Fibroblast of skin of right biceps (primary cell): ENCODE data around the gene CNOT4.
A peak's percentile ranks its signal among the peaks of the same experiment; 100 is the strongest.
"Not testable (repeated sequence)": the region's sequence is repeated elsewhere in the genome, so short reads cannot be mapped to it uniquely, and the experiment has no call there.

ENCODE experiments used
- DNase-seq: peaks from one replicate; pipeline ENCODE4 v3.0.0-alpha.2; 2013

Gene CNOT4

GRCh38 chr7:135512135-135512887 lies 2.4 kb upstream of the CNOT4 start:
- peak; percentile 43 for DNase-seq

GRCh38 chr7:135510592-135511183 lies 786 bp upstream of the CNOT4 start:
- DNase-seq = peak; percentile 24

GRCh38 chr7:135509589-135509838 lies 388 bp downstream of the CNOT4 start:
- DNase-seq = peak; percentile 66

GRCh38 chr7:135508883-135509588 lies 866 bp downstream of the CNOT4 start:
- peak; percentile 30 for DNase-seq

GRCh38 chr7:135501402-135501801 lies 8.5 kb downstream of the CNOT4 start:
- DNase-seq = peak; percentile 67

GRCh38 chr7:135499818-135500217 lies 10.1 kb downstream of the CNOT4 start:
- DNase-seq = no peak

- not testable (repeated sequence) for DNase-seq
These were observed 12.7 kb downstream of the CNOT4 start for GRCh38 chr7:135497161-135497560.

- DNase-seq = no peak
These were observed 16.5 kb downstream of the CNOT4 start for GRCh38 chr7:135493362-135493761.

GRCh38 chr7:135492151-135492550 lies 17.8 kb downstream of the CNOT4 start:
- no peak for DNase-seq

GRCh38 chr7:135490783-135491182 lies 19.1 kb downstream of the CNOT4 start:
- peak; percentile 52 for DNase-seq

- DNase-seq = no peak
These were observed 20.1 kb downstream of the CNOT4 start for GRCh38 chr7:135489791-135490190.

GRCh38 chr7:135486261-135486920 lies 23.5 kb downstream of the CNOT4 start:
- DNase-seq = peak; percentile 35

- no peak for DNase-seq
These were observed 28.3 kb downstream of the CNOT4 start for GRCh38 chr7:135481598-135481979.

GRCh38 chr7:135480966-135481597 lies 28.8 kb downstream of the CNOT4 start:
- no peak for DNase-seq

GRCh38 chr7:135475521-135475920 lies 34.4 kb downstream of the CNOT4 start:
- no peak for DNase-seq

- not testable (repeated sequence) for DNase-seq
These were observed 40.2 kb downstream of the CNOT4 start for GRCh38 chr7:135469705-135470104.

- DNase-seq = peak; percentile 17
These were observed 42.6 kb downstream of the CNOT4 start for GRCh38 chr7:135467207-135467711.

- DNase-seq = no peak
These were observed 43.3 kb downstream of the CNOT4 start for GRCh38 chr7:135466442-135467206.

- DNase-seq = no peak
These were observed 46.0 kb downstream of the CNOT4 start for GRCh38 chr7:135463908-135464307.

GRCh38 chr7:135459951-135460567 lies 49.8 kb downstream of the CNOT4 start:
- DNase-seq = no peak

GRCh38 chr7:135459076-135459475 lies 50.8 kb downstream of the CNOT4 start:
- no peak for DNase-seq

- DNase-seq = no peak
These were observed 55.8 kb downstream of the CNOT4 start for GRCh38 chr7:135454060-135454459.
